Thyroid gland (tissue), 4 donors: ENCODE measurements around the gene ABCA3.

Source experiments
- POLR2A ChIP-seq, 2 donors: fragments of 450-650 bp; IDR thresholded peaks; one replicate each; pipeline ENCODE4 v1.6.1; 2017; ENCODE audit warnings: antibody characterized with exemption in 2 of 2, mild to moderate bottlenecking in 2 of 2, moderate library complexity in 1 of 2
- TF ChIP-seq, protein P1 (sequence below), 6 experiments: fragments of 200-600 bp in 3 of 6; fragments of 450-650 bp in 3 of 6; sonication (generic) in 3 of 6; IDR thresholded peaks; one replicate each; pipeline ENCODE4 v1.5.1; 2016 to 2019; ENCODE audit warnings: antibody characterized with exemption in 6 of 6, mild to moderate bottlenecking in 2 of 6, inconsistent platforms in 1 of 6, moderate library complexity in 1 of 6

DNA sequence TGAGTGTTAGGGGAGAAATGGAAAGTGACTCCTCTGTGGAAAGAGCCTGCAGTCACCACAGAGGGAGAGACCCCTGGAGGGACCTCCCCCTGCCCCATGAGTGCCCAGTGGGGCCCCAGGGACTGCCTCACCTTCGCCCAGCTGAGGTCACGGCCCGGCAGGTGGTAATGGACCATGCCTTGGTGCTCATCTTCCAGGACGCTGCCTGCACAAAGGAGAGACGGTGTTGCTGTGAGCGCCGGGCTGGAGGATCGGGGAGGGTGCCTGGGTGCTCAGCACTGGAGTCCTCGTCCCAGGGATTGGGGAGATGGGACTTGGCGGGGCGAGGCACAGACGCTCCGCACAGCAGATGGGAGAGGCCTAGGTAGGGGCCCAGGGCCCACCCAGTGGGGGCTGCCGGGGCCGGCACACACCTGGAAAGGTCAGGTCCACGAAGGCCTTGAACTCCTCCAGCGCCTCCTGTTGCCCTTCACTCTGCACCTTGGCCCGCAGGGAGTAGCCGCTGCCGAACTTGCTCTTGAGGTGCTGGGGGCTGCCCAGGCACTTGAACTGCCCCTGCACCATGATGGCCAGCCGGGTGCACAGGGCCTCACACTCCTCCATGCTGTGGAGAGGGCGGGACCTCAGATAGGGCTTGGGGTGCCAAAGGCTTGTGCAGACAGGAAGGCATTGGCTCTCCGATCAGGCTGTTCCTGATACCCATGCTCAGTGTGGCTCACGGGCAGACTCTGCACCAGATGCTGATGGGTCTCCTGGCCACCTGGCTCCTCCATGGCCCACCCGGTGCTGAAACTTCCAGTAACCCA is 62.9 kb downstream of the ABCA3 start:
- TF ChIP-seq, protein P1, sequence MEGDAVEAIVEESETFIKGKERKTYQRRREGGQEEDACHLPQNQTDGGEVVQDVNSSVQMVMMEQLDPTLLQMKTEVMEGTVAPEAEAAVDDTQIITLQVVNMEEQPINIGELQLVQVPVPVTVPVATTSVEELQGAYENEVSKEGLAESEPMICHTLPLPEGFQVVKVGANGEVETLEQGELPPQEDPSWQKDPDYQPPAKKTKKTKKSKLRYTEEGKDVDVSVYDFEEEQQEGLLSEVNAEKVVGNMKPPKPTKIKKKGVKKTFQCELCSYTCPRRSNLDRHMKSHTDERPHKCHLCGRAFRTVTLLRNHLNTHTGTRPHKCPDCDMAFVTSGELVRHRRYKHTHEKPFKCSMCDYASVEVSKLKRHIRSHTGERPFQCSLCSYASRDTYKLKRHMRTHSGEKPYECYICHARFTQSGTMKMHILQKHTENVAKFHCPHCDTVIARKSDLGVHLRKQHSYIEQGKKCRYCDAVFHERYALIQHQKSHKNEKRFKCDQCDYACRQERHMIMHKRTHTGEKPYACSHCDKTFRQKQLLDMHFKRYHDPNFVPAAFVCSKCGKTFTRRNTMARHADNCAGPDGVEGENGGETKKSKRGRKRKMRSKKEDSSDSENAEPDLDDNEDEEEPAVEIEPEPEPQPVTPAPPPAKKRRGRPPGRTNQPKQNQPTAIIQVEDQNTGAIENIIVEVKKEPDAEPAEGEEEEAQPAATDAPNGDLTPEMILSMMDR (IDR thresholded peaks at IDR 0.05): no peak
- TF ChIP-seq POLR2A (IDR thresholded peaks at IDR 0.05): no peak
